ENCODE data around the gene NFE2L3. TPM values are rescaled to one million over a fixed set of nuclear protein-coding genes. Genes with fewer than 3 reads are reported as not detected.

Gene NFE2L3
- total and polyA plus RNA-seq, 9 of the 15 experiments (the other 6 are each of a cell fraction or from before 2014, with no cell fraction given) = 2.9 to 16.9 (median 12.4) TPM

DNA sequence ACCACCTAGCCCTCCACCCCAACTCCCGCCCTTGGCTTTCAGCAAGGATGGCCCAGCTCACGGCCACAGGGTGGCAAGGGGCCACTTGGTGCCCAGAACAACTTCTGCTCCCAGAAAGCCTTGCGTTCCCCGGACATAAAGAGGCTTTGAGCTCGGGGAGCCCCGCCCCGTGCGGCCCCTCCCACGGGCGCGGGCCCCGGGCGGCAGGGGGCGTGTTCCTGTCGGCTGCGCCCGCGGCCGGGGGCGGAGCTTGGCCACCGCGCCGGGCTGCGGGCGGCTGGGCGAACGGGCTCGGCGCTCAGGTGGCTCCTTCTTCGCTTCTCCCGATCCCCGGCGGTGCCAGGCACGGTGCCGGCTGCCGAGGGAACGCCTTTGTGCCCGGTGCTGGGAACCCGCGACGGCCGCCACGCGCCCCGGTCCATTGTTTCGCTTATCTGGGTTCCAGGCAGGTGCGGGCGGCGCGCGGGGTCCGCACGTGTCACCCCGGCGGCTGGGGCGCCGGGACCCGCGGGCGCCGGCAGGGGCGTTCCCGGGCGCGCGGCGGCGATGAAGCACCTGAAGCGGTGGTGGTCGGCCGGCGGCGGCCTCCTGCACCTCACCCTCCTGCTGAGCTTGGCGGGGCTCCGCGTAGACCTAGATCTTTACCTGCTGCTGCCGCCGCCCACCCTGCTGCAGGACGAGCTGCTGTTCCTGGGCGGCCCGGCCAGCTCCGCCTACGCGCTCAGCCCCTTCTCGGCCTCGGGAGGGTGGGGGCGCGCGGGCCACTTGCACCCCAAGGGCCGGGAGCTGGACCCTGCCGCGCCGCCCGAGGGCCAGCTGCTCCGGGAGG, at the start of gene NFE2L3 (continued):
- TF ChIP-seq TAF1 (IDR thresholded peaks at IDR 0.05; ENCODE audit: control insufficient read depth, extremely low read depth, insufficient read depth, low read length, severe bottlenecking) = peak; percentile 21
- TF ChIP-seq SAP30 (IDR thresholded peaks at IDR 0.05; ENCODE audit: borderline replicate concordance, insufficient read depth, low read depth, low read length, poor library complexity, severe bottlenecking) = no peak
- TF ChIP-seq MEF2D (tag; conservative IDR thresholded peaks at IDR 0.05; ENCODE audit: low read depth) = no peak
- 0 out of 2 replicates have a peak, but pooled peaks have one; percentile 33 for TF ChIP-seq MYNN (IDR thresholded peaks at IDR 0.05)
- no peak for TF ChIP-seq MYNN (CRISPR knock-in tag; IDR thresholded peaks at IDR 0.05)
- TF ChIP-seq PTBP1 (IDR thresholded peaks at IDR 0.05; ENCODE audit: low read depth, low read length) = no peak
- TF ChIP-seq, protein P1, sequence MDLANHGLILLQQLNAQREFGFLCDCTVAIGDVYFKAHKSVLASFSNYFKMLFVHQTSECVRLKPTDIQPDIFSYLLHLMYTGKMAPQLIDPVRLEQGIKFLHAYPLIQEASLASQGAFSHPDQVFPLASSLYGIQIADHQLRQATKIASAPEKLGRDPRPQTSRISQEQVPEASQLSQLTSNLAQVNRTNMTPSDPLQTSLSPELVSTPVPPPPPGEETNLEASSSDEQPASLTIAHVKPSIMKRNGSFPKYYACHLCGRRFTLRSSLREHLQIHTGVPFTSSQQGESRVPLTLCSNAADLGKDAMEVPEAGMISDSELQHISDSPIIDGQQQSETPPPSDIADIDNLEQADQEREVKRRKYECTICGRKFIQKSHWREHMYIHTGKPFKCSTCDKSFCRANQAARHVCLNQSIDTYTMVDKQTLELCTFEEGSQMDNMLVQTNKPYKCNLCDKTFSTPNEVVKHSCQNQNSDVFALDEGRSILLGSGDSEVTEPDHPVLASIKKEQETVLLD (IDR thresholded peaks at IDR 0.05) = no peak
- TF ChIP-seq, protein P2, sequence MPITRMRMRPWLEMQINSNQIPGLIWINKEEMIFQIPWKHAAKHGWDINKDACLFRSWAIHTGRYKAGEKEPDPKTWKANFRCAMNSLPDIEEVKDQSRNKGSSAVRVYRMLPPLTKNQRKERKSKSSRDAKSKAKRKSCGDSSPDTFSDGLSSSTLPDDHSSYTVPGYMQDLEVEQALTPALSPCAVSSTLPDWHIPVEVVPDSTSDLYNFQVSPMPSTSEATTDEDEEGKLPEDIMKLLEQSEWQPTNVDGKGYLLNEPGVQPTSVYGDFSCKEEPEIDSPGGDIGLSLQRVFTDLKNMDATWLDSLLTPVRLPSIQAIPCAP (CRISPR knock-in tag; IDR thresholded peaks at IDR 0.05; ENCODE audit: borderline replicate concordance) = no peak
- TF ChIP-seq SMARCE1 (IDR thresholded peaks at IDR 0.05) = no peak
- TF ChIP-seq PHB2 (IDR thresholded peaks at IDR 0.05; ENCODE audit: low read depth) = no peak
- TF ChIP-seq MED1 (CRISPR knock-in tag; IDR thresholded peaks at IDR 0.05; ENCODE audit: borderline replicate concordance) = no peak
- TF ChIP-seq BRCA1 (IDR thresholded peaks at IDR 0.05) = no peak
- no peak for TF ChIP-seq BRCA1 (CRISPR knock-in tag; IDR thresholded peaks at IDR 0.05)
- TF ChIP-seq, protein P3, sequence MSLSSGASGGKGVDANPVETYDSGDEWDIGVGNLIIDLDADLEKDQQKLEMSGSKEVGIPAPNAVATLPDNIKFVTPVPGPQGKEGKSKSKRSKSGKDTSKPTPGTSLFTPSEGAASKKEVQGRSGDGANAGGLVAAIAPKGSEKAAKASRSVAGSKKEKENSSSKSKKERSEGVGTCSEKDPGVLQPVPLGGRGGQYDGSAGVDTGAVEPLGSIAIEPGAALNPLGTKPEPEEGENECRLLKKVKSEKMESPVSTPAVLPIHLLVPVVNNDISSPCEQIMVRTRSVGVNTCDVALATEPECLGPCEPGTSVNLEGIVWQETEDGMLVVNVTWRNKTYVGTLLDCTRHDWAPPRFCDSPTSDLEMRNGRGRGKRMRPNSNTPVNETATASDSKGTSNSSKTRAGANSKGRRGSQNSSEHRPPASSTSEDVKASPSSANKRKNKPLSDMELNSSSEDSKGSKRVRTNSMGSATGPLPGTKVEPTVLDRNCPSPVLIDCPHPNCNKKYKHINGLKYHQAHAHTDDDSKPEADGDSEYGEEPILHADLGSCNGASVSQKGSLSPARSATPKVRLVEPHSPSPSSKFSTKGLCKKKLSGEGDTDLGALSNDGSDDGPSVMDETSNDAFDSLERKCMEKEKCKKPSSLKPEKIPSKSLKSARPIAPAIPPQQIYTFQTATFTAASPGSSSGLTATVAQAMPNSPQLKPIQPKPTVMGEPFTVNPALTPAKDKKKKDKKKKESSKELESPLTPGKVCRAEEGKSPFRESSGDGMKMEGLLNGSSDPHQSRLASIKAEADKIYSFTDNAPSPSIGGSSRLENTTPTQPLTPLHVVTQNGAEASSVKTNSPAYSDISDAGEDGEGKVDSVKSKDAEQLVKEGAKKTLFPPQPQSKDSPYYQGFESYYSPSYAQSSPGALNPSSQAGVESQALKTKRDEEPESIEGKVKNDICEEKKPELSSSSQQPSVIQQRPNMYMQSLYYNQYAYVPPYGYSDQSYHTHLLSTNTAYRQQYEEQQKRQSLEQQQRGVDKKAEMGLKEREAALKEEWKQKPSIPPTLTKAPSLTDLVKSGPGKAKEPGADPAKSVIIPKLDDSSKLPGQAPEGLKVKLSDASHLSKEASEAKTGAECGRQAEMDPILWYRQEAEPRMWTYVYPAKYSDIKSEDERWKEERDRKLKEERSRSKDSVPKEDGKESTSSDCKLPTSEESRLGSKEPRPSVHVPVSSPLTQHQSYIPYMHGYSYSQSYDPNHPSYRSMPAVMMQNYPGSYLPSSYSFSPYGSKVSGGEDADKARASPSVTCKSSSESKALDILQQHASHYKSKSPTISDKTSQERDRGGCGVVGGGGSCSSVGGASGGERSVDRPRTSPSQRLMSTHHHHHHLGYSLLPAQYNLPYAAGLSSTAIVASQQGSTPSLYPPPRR (CRISPR knock-in tag; IDR thresholded peaks at IDR 0.05; ENCODE audit: borderline replicate concordance) = no peak
- TF ChIP-seq, protein P4, sequence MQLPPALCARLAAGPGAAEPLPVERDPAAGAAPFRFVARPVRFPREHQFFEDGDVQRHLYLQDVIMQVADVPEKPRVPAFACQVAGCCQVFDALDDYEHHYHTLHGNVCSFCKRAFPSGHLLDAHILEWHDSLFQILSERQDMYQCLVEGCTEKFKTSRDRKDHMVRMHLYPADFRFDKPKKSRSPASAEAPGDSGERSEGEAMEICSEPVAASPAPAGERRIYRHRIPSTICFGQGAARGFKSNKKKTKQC (CRISPR knock-in tag; IDR thresholded peaks at IDR 0.05) = no peak
- TF ChIP-seq MYBL2 (IDR thresholded peaks at IDR 0.05; ENCODE audit: low read depth) = no peak
- no peak for TF ChIP-seq MYBL2 (CRISPR knock-in tag; IDR thresholded peaks at IDR 0.05; ENCODE audit: borderline replicate concordance)
- no peak for TF ChIP-seq BDP1 (IDR thresholded peaks at IDR 0.05; ENCODE audit: insufficient read depth, insufficient read length)
- no peak for TF ChIP-seq JUN (IDR thresholded peaks at IDR 0.05; ENCODE audit: borderline replicate concordance, low read depth, low read length)
- no peak for TF ChIP-seq JUN (CRISPR knock-in tag; IDR thresholded peaks at IDR 0.05; ENCODE audit: borderline replicate concordance)
